HEK293 (cell line): ENCODE measurements around the gene HDAC10.

ENCODE experiments used
- CTCF ChIA-PET: fragments of 350-600 bp; formaldehyde crosslinking; extraction: SDS; loops from one replicate; lab custom pipeline; 2021; ENCODE audit warnings: antibody characterized with exemption; lab: Yijun Ruan, JAX
- POLR2A ChIA-PET: fragments of 300-600 bp; formaldehyde crosslinking; extraction: SDS; loops from one replicate; lab custom pipeline; 2020; ENCODE audit warnings: antibody characterized with exemption, inconsistent platforms; lab: Yijun Ruan, JAX
- H3K27ac ChIP-seq: fragments of 200-500 bp; sonication (Bioruptor generic); 2 replicates; pipeline ENCODE4 v1.5.1; 2014; ENCODE audit warnings: low read depth, low read length, control low read depth, inconsistent platforms; ENCODE audit errors: extremely low read depth
- H3K36me3 ChIP-seq, 2 experiments: fragments of 200-500 bp in 1 of 2; sonication (Bioruptor generic) in 1 of 2; 1 replicate in 1 of 2; 2 replicates in 1 of 2; pipeline ENCODE4 v1.5.1; 2014 to 2017; ENCODE audit warnings: inconsistent platforms in 2 of 2, low read length in 2 of 2; ENCODE audit not compliant: control insufficient read depth in 2 of 2, insufficient read depth in 1 of 2
- H3K4me1 ChIP-seq: fragments of 200-500 bp; sonication (Bioruptor generic); 2 replicates; pipeline ENCODE4 v1.5.1; 2014; ENCODE audit warnings: mild to moderate bottlenecking, low read length, inconsistent platforms; ENCODE audit not compliant: control insufficient read depth, insufficient read depth
- H3K4me3 ChIP-seq: 2 replicates; pipeline ENCODE4 v1.5.1; 2011; ENCODE audit warnings: low read depth, mild to moderate bottlenecking, control low read depth, low read length, moderate library complexity
- H3K9me3 ChIP-seq: fragments of 200-500 bp; sonication (Bioruptor generic); 2 replicates; pipeline ENCODE4 v1.5.1; 2014; ENCODE audit warnings: low read depth, low read length, inconsistent platforms; ENCODE audit not compliant: control insufficient read depth, insufficient read depth
- BCL11B ChIP-seq: fragments of 450-650 bp; formaldehyde crosslinking; IDR thresholded peaks from 2 replicates; pipeline ENCODE4 v1.5.1; 2016; ENCODE audit warnings: low read depth, missing biosample characterization, missing genetic modification characterization
- KLF1 ChIP-seq: fragments of 450-650 bp; formaldehyde crosslinking; IDR thresholded peaks from 2 replicates; pipeline ENCODE4 v1.5.1; 2016; ENCODE audit warnings: missing biosample characterization, missing genetic modification characterization
- KLF8 ChIP-seq: fragments of 450-650 bp; formaldehyde crosslinking; IDR thresholded peaks from 2 replicates; pipeline ENCODE4 v1.5.1; 2016; ENCODE audit warnings: missing biosample characterization, missing genetic modification characterization
- KLF9 ChIP-seq: fragments of 450-650 bp; formaldehyde crosslinking; IDR thresholded peaks from 2 replicates; pipeline ENCODE4 v1.5.1; 2016; ENCODE audit warnings: missing biosample characterization, missing genetic modification characterization, low read depth
- SP7 ChIP-seq: fragments of 450-650 bp; formaldehyde crosslinking; IDR thresholded peaks from 2 replicates; pipeline ENCODE4 v1.5.1; 2016; ENCODE audit warnings: missing biosample characterization, missing genetic modification characterization
- ZBTB17 ChIP-seq: fragments of 450-650 bp; formaldehyde crosslinking; IDR thresholded peaks from 2 replicates; pipeline ENCODE4 v1.5.1; 2016; ENCODE audit warnings: missing biosample characterization, missing genetic modification characterization
- ZBTB7A ChIP-seq: fragments of 450-650 bp; formaldehyde crosslinking; IDR thresholded peaks from 2 replicates; pipeline ENCODE4 v1.5.1; 2016; ENCODE audit warnings: low read depth, missing biosample characterization, missing genetic modification characterization
- ZFHX2 ChIP-seq: fragments of 450-650 bp; formaldehyde crosslinking; conservative IDR thresholded peaks from 2 replicates; pipeline ENCODE4 v1.5.1; 2016; ENCODE audit warnings: missing biosample characterization, missing genetic modification characterization
- ZNF133 ChIP-seq: fragments of 450-650 bp; formaldehyde crosslinking; IDR thresholded peaks from 2 replicates; pipeline ENCODE4 v1.5.1; 2016; ENCODE audit warnings: missing biosample characterization, missing genetic modification characterization
- ZNF174 ChIP-seq: fragments of 450-650 bp; formaldehyde crosslinking; IDR thresholded peaks from 2 replicates; pipeline ENCODE4 v1.5.0; 2017; ENCODE audit warnings: missing biosample characterization, mild to moderate bottlenecking, missing genetic modification characterization
- ZNF214 ChIP-seq: fragments of 450-650 bp; formaldehyde crosslinking; IDR thresholded peaks from 2 replicates; pipeline ENCODE4 v1.5.1; 2017; ENCODE audit warnings: missing biosample characterization, mild to moderate bottlenecking, missing genetic modification characterization, borderline replicate concordance
- ZNF248 ChIP-seq: fragments of 450-650 bp; formaldehyde crosslinking; IDR thresholded peaks from 2 replicates; pipeline ENCODE4 v1.5.1; 2017; ENCODE audit warnings: missing biosample characterization, missing genetic modification characterization
- ZNF629 ChIP-seq: fragments of 450-650 bp; formaldehyde crosslinking; IDR thresholded peaks from 2 replicates; pipeline ENCODE4 v1.5.1; 2017; ENCODE audit warnings: missing biosample characterization, missing genetic modification characterization
- ZNF677 ChIP-seq: fragments of 450-650 bp; IDR thresholded peaks from 2 replicates; pipeline ENCODE4 v1.5.0; 2018; ENCODE audit warnings: missing biosample characterization, mild to moderate bottlenecking, missing genetic modification characterization, moderate library complexity
- TF ChIP-seq, protein P1 (sequence below): fragments of 450-650 bp; formaldehyde crosslinking; IDR thresholded peaks from 2 replicates; pipeline ENCODE4 v1.5.1; 2016; ENCODE audit warnings: missing biosample characterization, missing genetic modification characterization
- TF ChIP-seq, protein P2 (sequence below): fragments of 450-650 bp; formaldehyde crosslinking; IDR thresholded peaks from 2 replicates; pipeline ENCODE4 v1.5.1; 2016; ENCODE audit warnings: missing biosample characterization, missing genetic modification characterization
- TF ChIP-seq, protein P3 (sequence below): fragments of 450-650 bp; formaldehyde crosslinking; IDR thresholded peaks from 2 replicates; pipeline ENCODE4 v1.5.1; 2016; ENCODE audit warnings: missing biosample characterization, missing genetic modification characterization
- TF ChIP-seq, protein P4 (sequence below): fragments of 450-650 bp; formaldehyde crosslinking; IDR thresholded peaks from 2 replicates; pipeline ENCODE4 v1.5.1; 2016; ENCODE audit warnings: missing biosample characterization, missing genetic modification characterization
- TF ChIP-seq, protein P5 (sequence below): fragments of 450-650 bp; formaldehyde crosslinking; IDR thresholded peaks from 2 replicates; pipeline ENCODE4 v1.5.1; 2016; ENCODE audit warnings: missing biosample characterization, missing genetic modification characterization

Gene HDAC10

DNA sequence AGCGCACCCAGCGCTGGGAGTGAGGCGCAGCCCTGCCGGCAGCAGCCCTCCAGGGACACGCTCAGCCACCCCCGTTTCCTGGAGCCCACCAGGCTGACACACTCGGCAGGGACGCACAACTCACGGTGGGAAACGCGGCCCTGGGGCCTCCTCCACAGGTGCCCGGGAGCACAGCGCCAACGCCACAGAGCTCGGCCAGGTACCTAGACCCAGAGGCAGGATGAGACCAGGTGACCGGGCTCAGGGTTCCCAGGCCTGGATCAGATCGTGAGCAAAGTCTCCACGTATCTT is 24.2 kb downstream of the HDAC10 start:
- no peaks in the 10 kb centered on the region for H3K4me1 ChIP-seq
- no peaks in the 10 kb centered on the region for H3K9me3 ChIP-seq
- no peak overlapping the region for H3K4me3 ChIP-seq
- peaks cover 37 to 78% of the 10 kb centered on the region in 2 experiments for H3K36me3 ChIP-seq
- H3K27ac ChIP-seq = no peak overlapping the region
- TF ChIP-seq ZNF629 (tag by site-specific recombination) (no peak), ZBTB17 (tag by site-specific recombination) (no peak), KLF1 (0 out of 2 replicates have a peak, but pooled peaks have one; percentile 1), ZNF174 (tag by site-specific recombination) (no peak)
- TF ChIP-seq, protein P1, sequence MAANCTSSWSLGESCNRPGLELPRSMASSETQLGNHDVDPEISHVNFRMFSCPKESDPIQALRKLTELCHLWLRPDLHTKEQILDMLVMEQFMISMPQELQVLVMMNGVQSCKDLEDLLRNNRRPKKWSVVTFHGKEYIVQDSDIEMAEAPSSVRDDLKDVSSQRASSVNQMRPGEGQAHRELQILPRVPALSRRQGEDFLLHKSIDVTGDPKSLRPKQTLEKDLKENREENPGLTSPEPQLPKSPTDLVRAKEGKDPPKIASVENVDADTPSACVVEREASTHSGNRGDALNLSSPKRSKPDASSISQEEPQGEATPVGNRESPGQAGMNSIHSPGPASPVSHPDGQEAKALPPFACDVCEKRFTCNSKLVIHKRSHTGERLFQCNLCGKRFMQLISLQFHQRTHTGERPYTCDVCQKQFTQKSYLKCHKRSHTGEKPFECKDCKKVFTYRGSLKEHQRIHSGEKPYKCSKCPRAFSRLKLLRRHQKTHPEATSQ (tag by site-specific recombination) = no peak
- TF ChIP-seq, protein P2, sequence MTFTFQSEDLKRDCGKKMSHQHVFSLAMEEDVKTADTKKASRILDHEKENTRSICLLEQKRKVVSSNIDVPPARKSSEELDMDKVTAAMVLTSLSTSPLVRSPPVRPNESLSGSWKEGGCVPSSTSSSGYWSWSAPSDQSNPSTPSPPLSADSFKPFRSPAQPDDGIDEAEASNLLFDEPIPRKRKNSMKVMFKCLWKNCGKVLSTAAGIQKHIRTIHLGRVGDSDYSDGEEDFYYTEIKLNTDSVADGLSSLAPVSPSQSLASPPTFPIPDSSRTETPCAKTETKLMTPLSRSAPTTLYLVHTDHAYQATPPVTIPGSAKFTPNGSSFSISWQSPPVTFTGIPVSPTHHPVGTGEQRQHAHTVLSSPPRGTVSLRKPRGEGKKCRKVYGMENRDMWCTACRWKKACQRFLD (tag by site-specific recombination) = no peak
- TF ChIP-seq, all 188 proteins: peak for 1
- ChIA-PET POLR2A (no interaction called here), CTCF (interaction anchor here (0.6 to 1.4 kb wide), 5 partner anchors 11 to 394 kb away, joined by 3 to 5 read pairs (median 3); no protein-coding TSS in a partner anchor)

DNA sequence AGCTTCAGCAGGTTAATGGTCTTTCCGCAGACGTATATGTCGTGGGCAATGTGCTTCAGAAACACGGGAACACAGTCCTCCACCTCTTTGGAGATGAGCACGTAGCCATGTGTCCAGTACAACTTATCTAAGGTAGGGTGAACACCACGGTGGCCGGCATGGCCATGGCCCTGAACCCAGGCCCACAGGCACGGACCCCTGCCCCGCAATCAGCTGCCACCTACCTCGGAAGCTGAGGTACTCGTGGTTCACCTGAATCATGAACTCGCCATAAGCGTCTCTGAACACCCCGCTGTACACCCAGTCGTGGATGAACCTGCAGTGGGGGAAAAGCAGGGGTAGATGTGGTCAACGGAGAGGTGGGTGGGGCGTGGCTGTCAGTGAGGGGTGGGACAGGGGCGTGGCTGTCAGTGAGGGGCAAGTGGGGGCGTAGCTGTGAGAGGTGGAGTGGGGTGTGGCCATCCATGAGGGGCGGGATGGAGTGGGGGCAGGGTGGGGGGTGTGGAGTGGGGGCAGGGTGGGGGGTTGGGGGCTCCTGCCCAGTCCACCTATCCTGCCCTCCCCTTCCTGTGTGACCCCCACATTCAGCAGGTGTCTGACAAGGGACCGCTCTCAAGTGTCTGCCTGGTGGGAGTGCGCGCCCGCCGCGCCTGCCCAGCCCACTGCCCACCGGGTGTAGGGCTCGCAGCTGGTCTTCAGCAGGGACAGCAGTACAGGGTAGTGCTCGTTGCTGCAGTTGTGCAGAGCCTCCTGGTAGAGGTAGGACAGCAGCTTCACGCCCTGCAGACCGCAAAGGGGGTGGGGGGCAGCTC is 24.8 kb downstream of the HDAC10 start:
- no peak overlapping the region for H3K27ac ChIP-seq
- H3K4me3 ChIP-seq = no peak overlapping the region
- no peaks in the 10 kb centered on the region for H3K9me3 ChIP-seq
- H3K36me3 ChIP-seq = peaks cover 32 to 83% of the 10 kb centered on the region in 2 experiments
- no peaks in the 10 kb centered on the region; the same call in 1 of the 2 replicates for H3K4me1 ChIP-seq
- ChIA-PET POLR2A (no interaction called here), CTCF (interaction anchor here (0.6 to 1.4 kb wide), 4 partner anchors 12 to 395 kb away, joined by 3 to 5 read pairs (median 3); no protein-coding TSS in a partner anchor)
- no peak for TF ChIP-seq ZNF214
- no peak for TF ChIP-seq SP7 (tag by site-specific recombination)
- peak; percentile 56; the same call in 1 of the 2 replicates for TF ChIP-seq KLF9 (tag by site-specific recombination)
- no peak for TF ChIP-seq ZNF133 (tag by site-specific recombination)
- peak; percentile 40; the same call in 1 of the 2 replicates for TF ChIP-seq KLF8 (tag by site-specific recombination)
- TF ChIP-seq, protein P3, sequence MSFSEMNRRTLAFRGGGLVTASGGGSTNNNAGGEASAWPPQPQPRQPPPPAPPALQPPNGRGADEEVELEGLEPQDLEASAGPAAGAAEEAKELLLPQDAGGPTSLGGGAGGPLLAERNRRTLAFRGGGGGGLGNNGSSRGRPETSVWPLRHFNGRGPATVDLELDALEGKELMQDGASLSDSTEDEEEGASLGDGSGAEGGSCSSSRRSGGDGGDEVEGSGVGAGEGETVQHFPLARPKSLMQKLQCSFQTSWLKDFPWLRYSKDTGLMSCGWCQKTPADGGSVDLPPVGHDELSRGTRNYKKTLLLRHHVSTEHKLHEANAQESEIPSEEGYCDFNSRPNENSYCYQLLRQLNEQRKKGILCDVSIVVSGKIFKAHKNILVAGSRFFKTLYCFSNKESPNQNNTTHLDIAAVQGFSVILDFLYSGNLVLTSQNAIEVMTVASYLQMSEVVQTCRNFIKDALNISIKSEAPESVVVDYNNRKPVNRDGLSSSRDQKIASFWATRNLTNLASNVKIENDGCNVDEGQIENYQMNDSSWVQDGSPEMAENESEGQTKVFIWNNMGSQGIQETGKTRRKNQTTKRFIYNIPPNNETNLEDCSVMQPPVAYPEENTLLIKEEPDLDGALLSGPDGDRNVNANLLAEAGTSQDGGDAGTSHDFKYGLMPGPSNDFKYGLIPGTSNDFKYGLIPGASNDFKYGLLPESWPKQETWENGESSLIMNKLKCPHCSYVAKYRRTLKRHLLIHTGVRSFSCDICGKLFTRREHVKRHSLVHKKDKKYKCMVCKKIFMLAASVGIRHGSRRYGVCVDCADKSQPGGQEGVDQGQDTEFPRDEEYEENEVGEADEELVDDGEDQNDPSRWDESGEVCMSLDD (tag by site-specific recombination) = no peak
- TF ChIP-seq BCL11B = no peak
- no peak for TF ChIP-seq ZFHX2
- no peak for TF ChIP-seq ZBTB7A
- peak; percentile 98 for TF ChIP-seq KLF1
- no peak for TF ChIP-seq ZNF248 (tag by site-specific recombination)
- TF ChIP-seq, protein P4, sequence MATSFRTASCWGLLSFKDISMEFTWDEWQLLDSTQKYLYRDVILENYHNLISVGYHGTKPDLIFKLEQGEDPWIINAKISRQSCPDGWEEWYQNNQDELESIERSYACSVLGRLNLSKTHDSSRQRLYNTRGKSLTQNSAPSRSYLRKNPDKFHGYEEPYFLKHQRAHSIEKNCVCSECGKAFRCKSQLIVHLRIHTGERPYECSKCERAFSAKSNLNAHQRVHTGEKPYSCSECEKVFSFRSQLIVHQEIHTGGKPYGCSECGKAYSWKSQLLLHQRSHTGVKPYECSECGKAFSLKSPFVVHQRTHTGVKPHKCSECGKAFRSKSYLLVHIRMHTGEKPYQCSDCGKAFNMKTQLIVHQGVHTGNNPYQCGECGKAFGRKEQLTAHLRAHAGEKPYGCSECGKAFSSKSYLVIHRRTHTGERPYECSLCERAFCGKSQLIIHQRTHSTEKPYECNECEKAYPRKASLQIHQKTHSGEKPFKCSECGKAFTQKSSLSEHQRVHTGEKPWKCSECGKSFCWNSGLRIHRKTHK = no peak
- TF ChIP-seq, protein P5, sequence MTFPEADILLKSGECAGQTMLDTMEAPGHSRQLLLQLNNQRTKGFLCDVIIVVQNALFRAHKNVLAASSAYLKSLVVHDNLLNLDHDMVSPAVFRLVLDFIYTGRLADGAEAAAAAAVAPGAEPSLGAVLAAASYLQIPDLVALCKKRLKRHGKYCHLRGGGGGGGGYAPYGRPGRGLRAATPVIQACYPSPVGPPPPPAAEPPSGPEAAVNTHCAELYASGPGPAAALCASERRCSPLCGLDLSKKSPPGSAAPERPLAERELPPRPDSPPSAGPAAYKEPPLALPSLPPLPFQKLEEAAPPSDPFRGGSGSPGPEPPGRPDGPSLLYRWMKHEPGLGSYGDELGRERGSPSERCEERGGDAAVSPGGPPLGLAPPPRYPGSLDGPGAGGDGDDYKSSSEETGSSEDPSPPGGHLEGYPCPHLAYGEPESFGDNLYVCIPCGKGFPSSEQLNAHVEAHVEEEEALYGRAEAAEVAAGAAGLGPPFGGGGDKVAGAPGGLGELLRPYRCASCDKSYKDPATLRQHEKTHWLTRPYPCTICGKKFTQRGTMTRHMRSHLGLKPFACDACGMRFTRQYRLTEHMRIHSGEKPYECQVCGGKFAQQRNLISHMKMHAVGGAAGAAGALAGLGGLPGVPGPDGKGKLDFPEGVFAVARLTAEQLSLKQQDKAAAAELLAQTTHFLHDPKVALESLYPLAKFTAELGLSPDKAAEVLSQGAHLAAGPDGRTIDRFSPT (tag by site-specific recombination) = no peak
- TF ChIP-seq ZNF677 (tag by site-specific recombination) = no peak
